NCI-H1105 treated with DMSO at 0.1 percent for 48 hours (cell line): ENCODE measurements around the gene PRKCE.

ENCODE experiments used
- DNase-seq: peaks from one replicate; lab custom pipeline; 2025; lab: John Stamatoyannopoulos, UW

The PRKCE gene

GRCh38 chr2:46042711-46043110, 391.2 kb downstream of the PRKCE start:
- DNase-seq, result no peak

- DNase-seq, result no peak
Observed at GRCh38 chr2:46045888-46046287, 394.4 kb downstream of the PRKCE start.

GRCh38 chr2:46047290-46047689, 395.8 kb downstream of the PRKCE start:
- DNase-seq, result no peak

GRCh38 chr2:46048693-46049092, 397.2 kb downstream of the PRKCE start:
- DNase-seq, result no peak

DNA sequence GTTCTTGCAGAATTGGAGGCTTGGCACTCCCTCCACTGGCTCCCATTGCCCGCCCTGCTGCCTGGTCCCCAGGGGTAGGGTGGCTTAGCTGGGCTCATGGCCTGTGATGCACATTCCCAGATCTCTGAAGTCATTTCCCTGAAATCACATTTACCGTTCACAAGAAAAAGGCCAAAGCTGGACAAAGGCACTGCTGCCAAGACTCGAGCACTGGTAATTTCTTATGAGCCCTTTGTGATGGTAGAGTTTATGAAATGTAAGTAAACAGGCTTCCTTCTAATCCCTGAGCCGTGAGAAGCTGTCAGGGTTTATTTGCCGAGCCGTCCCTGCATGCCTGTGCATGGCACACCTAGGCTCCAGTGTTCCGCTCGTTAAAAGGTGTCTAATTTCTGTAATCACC, 398.6 kb downstream of the PRKCE start:
- no peak for DNase-seq

GRCh38 chr2:46050489-46050888, 399.0 kb downstream of the PRKCE start:
- DNase-seq, result no peak

DNA sequence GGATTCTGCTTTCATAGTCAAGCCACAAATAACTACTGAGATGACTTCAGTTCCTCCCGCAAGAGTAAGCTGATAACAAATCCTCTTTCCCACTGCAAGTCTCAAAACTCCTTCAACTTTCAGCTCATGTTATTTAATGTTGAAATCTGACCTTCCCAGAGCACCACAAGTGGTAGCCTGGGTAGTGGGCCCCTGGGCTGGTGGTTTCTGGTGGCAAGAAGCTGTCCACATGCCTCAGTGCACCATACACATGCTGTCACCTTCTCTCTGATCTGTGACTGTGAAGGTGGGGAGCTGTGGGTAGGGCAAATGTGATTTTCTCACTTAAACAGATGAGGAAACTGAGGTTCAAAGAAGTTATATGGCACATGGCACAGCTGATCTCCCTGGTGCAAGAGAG, 399.6 kb downstream of the PRKCE start:
- DNase-seq, result no peak

GRCh38 chr2:46053564-46053963, 402.1 kb downstream of the PRKCE start:
- no peak for DNase-seq

DNA sequence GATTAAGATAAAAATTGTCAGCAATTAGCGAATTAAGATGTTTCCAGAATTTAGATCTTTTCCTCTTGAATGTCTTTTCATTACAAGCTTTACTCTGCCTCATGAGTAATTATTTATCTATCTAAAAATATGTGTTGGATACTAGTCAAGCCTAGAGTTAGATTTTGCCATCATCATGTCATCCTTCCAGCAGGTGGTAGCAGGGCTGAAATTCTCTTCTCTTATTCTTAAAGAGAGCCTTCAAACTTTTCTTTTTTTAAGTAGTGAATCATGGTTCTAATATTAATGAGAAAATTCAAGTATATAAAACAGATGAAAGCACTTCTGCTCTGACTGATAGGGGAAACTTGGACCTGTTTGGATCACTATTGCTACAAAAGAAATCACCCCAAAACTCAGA, 405.1 kb downstream of the PRKCE start:
- DNase-seq, result no peak

- DNase-seq, result no peak
Observed at GRCh38 chr2:46058140-46058539, 406.7 kb downstream of the PRKCE start.

GRCh38 chr2:46062637-46063412, 411.4 kb downstream of the PRKCE start:
- DNase-seq, result peak; percentile 66

GRCh38 chr2:46064396-46064795, 412.9 kb downstream of the PRKCE start:
- DNase-seq, result no peak

DNA sequence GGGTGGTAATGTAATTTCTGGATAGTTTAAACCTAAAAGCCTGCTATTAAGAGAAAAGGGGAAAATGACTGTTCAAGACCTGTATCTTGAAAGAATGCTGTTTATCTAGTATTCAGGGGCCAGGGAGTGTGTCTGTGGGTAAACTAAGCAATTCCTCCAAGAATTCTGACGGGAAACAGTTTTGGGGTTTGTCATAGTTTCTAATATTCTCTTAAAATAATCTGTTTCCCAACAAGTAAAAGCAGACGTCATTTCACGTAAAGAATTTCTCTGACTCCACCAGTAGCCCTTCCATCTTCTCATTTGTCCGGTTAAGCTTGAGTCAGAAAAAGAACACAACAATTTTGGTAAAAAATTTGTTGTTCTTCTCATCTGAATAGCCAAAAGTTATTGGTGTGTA, 413.7 kb downstream of the PRKCE start:
- no peak for DNase-seq

GRCh38 chr2:46066116-46066515, 414.6 kb downstream of the PRKCE start:
- DNase-seq, result no peak

GRCh38 chr2:46066601-46067000, 415.1 kb downstream of the PRKCE start:
- no peak for DNase-seq

DNA sequence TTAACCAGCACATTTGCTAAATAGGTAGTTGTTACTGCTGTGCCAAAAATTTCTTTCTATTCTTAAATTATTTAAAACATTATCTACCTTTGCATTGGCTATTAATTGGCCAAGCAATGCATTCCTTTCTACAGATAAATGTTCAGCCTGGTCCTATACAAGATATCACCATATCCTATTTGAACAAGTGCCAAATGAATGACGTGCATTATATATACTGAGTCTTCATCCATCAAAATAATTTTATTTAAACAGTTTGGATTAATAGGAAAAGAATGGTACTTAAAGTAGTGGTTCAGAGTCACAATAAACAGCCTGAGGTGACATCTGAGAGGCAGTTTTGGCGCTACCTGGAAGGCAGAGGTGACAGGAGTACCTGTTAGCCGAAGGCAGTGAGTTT, 415.6 kb downstream of the PRKCE start:
- no peak for DNase-seq

GRCh38 chr2:46067501-46068305, 416.2 kb downstream of the PRKCE start:
- no peak for DNase-seq

GRCh38 chr2:46068636-46069035, 417.2 kb downstream of the PRKCE start:
- DNase-seq, result no peak

DNA sequence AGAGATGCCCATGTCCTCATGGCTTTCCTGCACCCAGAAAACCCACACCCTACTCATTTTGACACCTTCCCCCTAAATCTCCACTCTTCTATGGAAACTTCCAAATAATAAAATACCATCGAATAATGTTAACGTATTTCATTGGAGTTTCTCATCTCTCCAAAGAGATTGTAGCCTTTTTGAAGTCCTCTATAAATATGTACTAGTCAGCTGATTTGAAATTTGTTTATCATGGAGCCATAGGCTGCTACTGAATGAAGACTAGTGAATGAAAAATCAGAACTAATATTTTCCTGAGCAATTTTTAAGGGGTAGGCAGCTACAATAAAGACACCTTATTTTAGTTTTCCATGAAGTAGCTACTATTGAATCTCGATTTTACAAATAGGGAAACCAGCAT, 419.6 kb downstream of the PRKCE start:
- DNase-seq, result no peak

GRCh38 chr2:46072101-46072820, 420.8 kb downstream of the PRKCE start:
- DNase-seq, result no peak

DNA sequence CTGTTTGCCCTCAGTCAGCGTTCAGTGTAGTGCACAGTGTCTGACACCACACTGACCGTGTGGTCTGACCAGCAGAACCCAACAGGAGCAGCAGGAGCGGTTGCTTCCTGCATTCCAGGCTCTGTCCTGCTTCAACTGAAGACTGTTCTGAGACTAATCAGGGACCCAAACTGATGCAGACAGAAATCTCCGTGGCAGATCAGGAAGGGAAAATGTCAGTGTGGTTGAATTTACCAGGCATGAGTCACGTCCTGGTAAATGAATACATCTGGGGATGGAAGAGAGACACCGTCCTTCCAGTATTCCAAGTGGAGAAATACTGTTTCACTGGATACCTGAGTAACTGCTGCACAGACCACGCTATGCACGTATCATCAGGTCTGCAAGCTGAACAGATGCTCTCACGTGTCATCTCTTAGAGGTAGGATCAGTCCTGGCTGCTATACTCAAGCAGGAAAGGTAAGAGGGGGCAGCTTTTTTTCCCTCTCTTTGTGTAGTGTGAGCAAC, 422.1 kb downstream of the PRKCE start:
- no peak for DNase-seq

DNA sequence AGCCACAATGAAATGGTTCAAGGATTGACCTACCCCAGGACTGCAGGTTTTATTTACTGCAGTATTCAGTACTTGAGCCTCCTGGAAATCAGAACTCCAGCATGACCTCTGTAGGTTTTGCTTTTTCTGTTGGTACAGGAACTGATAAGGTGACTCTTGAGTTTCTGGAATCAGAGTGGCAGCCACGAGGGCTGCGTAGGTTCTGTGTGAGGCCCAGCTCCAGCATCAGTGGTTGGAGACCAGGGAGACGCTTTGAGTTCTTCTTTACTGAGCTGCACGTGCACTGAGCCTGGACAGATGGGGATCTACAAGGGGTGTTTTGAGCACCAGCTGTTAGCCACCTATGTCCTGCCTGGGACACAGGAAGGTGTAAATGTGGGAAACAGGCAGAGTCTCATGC, 423.0 kb downstream of the PRKCE start:
- no peak for DNase-seq

DNA sequence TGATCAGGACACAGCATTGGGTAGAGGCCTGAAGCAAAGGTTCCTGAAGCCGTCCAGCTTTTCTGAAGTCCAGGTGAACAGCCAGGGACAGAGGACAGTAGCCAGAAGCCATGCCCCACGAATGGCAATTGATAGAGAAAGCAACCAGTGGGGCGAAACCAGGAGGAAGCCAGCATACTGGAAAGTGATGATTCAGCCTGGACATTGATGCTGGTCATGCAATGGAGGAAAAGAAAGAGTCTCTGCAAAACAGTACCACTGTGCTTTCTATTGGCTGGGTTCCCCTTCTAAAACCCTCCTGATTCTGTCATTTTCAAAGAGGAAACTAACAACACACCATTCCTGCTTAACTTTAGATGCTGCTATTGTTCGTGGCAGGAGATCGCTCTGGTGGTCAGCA, 424.4 kb downstream of the PRKCE start:
- DNase-seq, result no peak
